ENCODE data around the gene GRK6.

GRK6 gene

DNA sequence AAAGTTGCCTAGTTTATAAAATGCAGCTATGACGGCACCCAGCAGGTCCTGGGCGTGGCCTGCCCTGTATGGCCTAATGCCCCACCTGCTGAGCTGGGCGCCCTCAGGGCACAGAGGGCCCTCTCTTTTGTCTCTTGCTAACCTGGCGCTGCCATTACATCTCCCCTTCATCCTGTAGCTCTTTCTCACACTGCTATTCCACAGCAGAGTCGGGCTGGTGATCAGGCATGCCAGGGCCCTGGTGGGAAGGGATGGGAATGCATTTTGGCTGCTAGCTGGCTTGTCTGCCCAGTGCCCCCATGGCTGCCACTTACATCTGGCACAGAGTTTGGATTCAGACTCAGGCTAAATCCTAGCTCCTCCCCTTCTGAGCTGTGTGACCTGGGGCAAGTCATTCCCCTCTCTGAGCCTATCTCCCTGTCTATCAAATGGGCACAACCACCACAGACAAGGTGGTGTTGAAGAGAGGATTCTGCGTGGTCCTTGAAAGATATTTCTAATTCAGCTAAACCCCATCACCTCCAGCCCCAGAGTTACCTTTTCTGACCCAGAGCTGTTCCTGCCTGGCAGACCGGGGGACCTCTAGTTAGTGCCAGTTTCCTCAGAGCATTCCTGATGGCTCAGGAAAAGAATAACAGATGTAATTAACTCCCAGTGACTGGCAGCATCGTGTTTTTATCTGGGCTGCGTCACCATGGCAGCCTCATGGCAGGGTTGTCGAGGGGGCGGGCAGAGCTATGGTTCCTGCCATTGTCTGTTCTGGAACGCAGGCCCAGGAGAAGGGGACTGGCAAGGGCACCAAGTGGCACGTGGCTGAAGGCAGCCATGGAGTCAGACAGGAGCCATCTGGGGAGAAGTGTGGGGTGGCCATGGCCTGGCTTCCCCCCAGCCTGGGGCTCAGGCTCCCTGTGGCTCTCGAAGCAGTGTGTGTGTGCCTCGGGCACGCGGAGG lies 26.5 kb downstream of the GRK6 start:
- DNase-seq (ENCODE audit: low read depth in 2 of 2): no peak

GRCh38 chr5:177453852-177454396 lies 27.4 kb downstream of the GRK6 start:
- DNase-seq (ENCODE audit: low read depth in 2 of 2): no peak

DNA sequence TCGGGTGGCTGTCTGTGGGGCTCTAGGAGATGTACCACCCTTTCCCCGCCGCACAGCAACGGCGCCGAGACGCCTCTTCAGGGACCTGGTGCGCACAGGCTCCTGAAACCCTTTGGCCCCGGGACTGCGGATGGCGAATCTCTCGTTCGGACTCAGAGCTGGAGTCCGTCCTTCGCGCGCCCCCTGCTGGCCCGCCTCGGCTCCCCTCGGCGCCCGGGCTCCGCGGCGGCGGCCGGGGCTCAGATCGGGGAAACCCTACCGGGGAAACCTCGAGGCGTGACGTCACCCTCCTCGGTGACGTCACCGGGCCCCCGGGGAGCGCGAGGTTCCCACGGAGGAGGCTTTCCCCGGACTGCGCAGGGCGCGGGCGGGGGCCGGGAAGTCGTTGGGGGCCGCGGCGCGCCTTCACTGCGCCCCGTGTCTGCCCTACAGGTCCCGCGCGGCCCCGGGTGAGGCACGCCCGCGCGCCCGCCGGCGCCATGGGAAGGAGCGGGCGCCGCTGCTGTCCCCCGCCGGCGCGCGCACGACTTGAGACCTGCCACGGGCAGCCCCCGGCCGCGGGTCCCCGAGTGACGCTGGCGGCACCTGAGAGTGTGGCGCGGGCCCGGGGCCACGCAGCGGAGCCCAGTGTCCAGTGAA lies 28.0 kb downstream of the GRK6 start:
- DNase-seq (ENCODE audit: low read depth in 2 of 2): peak; percentile 91 to 93

- DNase-seq (ENCODE audit: low read depth in 2 of 2): peak; percentile 89 to 90
These were observed 28.7 kb downstream of the GRK6 start for GRCh38 chr5:177455036-177455660.

- DNase-seq (ENCODE audit: low read depth in 2 of 2): peak; percentile 91 to 92
These were observed 29.4 kb downstream of the GRK6 start for GRCh38 chr5:177455661-177456590.

- DNase-seq (ENCODE audit: low read depth in 2 of 2): no peak
These were observed 30.1 kb downstream of the GRK6 start for GRCh38 chr5:177456591-177456964.

GRCh38 chr5:177456976-177457851 lies 30.7 kb downstream of the GRK6 start:
- DNase-seq (ENCODE audit: low read depth in 2 of 2): peak; percentile 64 to 69

DNA sequence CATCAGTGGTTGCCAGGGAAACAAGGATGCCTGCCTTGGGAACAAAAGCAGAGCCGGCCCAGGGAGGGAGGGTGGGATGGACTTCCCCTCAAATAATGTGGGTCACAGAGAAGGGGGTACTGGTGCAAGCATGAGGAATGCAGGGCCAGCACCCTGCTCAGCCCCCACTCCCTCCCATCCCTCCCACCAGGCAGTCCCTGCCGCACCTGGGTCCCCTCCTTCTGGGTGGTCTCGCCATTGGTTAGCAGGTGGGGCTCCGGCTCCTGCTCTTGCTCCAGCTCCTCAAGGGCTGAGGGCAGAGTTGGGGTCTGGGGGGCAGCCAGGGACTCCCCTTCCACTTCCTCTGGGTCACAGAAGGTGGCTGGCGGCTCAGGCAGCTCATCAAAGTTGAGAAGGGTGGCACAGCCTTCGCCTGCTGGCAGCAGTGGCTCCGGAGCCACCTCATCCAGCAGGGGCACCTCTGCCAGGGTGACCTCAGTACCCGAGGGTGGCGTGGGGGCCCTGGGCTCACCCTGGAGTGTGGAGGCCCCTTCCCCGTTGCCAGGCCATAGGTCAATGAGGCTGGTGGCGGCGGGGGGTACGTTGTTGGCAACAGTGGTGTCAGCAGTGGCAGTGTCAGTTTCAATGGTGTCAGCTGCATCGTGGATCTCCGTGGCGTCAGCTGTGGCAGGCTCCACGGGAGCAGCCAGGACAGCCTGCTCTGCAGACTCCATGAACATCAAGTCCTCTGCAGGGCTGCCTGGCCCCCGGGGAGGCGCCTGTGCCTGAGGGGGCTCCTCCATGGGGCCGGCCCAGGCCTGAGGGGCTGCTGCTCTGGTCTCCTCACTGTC lies 31.6 kb downstream of the GRK6 start:
- DNase-seq (ENCODE audit: low read depth in 2 of 2): no peak

DNA sequence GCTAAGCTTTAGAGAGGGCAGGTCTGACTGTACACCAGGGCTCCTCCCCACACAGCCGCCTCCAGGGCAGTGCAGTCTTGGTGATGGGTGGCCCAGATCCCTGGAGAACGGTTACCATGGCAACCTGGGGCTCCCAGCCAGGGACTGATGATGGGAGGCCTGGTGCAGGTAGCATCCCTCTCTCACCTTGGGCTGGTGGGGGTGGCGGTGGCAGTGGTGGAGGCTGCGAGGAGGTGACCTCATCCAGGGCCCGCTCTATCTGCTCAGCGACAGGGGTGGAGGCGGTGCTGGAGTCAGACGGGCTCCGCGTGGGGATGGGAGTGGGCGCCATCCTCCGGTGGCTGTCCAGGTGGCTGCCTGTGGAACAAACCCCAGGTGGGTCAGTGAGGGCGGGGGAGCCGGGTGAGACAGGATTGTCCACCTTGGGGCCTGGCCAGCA lies 32.5 kb downstream of the GRK6 start:
- no peak for DNase-seq (ENCODE audit: low read depth in 2 of 2)

DNA sequence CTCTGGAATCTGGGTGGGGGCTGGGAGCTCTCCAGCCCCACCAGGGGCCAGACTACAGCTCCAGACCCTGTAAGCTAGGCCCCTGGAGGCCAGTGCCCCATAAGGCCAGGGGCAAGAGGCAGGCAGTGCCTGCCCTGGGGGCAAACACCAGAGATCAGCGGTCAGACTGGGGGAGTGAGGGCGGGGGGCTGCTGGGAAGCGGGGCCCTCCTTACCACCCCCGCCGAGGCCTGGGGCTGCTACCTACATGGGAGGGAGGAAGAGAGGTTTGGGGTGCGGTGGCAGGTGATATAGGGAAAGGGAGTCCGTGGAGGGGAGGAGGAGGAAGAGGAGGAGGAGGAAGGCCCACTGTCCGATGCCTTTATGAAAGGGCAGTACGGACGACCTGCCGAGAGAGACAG lies 32.9 kb downstream of the GRK6 start:
- no peak for DNase-seq (ENCODE audit: low read depth in 2 of 2)

DNA sequence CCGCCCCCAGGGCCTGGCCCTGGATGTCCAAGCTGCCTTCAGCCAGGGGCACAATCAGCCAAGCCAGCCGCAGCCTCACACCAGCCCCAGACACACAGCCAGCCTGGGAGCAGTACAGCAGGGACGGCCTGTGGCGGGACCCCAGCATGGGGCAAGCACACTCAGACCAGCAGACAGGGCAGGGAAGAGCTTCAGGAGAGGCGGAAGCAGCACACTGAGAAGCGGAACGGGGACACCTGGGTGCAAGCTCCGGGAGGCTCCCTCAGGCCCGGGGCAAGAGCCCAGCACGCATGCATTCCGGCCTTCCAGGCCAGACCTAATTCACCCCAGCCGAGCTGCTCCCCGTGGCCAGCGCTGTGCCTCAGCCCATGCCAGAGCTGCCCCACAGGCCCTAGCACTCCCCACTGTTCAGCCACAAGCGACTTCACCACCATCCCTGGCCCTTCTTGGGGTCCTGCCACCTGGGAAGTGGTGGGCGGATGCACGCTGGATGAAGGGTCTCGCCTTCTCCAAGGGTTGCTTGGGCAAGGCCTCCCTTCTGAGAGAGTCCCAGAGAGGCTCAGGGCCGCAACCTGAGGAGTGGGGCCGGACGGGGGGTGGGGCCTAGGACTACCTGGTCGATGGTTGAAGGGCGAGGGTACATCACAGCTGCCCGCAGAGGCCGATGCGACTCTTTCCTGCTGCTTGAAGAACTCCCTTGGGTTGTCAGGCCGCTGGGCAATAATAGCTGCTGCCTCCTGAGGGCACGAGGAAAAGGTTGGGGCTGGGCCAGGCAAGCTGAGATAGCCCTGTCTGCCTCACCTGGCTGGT lies 33.5 kb downstream of the GRK6 start:
- no peak for DNase-seq (ENCODE audit: low read depth in 2 of 2)

DNA sequence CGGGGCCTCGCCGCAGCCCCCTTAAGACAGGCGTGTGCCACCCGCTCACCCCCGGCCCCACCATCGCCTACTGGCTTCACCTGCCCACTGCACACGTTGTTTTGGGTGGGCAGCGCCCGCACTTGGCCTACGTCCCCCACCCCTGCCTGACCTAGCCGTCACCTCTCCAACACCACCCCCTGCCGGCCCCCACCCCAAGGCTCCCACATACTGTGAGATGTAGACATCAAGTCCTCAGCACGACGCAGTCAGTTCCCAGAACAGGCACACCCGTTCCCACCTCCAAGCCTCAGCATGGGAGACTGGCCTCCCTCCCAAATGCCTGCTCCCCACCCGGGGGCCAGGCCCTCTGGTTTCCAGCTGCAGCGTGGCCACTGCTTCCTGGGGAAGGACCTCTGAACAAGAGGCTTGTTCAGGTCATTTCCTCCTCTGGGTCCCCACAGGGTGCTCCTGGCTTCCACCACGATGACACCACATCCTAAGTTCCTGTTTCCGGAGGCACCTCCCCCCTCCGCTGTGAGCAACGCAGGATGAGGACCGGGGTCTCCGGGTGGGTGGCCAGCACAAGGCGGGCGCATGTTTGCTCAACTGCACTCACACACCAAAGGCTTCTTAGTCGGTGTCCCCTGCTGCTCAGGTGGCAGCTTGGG lies 35.7 kb downstream of the GRK6 start:
- no peak for DNase-seq (ENCODE audit: low read depth in 2 of 2)

DNA sequence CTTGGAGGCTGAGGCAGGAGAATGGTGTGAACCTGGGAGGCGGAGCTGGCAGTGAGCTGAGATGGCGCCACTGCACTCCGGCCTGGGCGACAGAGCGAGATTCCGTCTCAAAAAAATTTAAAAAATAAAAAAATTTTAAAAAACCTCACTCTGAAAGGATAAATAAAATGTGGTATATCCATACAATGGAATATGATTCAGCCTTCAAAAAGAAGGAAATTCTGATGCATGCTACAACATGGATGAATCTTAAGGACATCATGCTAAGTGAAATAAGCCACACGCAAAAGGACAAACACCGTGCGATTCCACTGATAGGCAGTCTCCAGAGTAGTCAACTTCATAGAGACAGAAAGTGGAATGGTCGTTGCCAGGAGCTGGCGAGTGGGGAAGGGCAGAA lies 38.6 kb downstream of the GRK6 start:
- DNase-seq (ENCODE audit: low read depth in 2 of 2): no peak

GRCh38 chr5:177466861-177467260 lies 40.4 kb downstream of the GRK6 start:
- DNase-seq (ENCODE audit: low read depth in 2 of 2): no peak

DNA sequence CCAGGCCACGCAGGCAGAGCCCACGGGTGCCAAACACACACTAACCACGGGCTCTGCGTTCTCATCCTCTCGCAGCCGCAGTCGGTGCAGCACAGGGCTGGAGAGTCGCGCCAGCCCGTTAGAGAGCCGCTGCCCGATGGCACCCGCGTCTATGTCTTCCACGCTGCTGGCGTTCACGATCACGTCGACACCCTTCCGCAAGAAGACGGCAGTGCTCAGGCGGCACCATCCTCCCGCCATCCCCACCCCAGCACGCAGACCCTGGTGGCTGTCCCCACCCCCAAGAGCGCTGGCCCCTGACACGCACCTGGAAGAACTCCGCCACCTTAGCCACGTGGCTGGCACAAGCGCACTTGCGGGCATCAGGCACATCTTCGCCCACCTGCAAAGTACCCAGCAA lies 41.0 kb downstream of the GRK6 start:
- DNase-seq (ENCODE audit: low read depth in 2 of 2): no peak

GRCh38 chr5:177468329-177468684 lies 41.8 kb downstream of the GRK6 start:
- no peak for DNase-seq (ENCODE audit: low read depth in 2 of 2)

DNA sequence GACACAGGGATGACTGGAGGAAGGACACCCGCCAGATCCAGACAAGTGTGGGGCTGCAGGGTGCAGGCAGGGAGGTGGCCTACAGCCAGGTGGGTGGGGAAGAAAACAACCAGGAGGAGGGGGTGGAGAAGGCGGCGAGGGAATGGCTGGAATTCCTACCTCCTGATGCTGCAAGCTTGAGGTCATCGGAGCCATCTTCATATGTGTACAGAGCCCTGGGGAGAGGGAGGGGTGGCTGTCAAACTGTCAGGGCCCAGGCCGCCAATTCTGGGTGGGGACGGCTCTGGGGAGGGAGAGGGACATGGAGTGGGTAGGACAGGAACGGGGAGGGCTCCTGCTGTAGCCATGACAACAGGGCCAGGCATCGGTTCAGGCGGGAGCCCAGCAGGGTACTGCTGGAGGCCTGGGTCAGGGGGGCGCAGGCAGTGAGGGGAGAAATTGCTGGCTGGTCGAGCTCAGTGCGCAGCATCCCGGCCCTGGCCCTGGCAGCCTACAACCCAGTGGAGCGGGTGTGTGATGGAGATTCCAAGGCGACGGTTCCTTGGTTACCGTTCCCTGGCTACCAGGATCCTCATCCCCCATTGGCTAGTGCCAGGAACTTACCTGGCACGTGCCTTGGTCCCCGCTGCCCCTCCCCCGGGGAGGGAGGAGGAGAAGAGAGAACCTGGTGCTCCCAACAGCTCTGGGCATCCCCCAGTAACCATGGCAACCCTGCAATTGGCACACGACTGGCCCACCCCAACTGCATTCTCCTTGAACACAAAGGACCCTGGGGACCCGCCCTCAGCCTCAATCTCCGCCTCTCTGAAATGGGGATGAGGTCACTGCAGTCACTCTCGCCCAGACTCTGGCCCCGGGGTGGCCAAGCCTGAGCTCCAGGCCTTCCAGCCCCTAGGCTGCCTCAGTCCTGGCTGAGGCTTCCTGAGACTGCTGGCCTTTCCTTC lies 42.5 kb downstream of the GRK6 start:
- DNase-seq (ENCODE audit: low read depth in 2 of 2): no peak

All from stimulated activated CD8-positive, alpha-beta memory T cell treated with anti-CD3 and anti-CD28 coated beads, Interleukin-15, amount 100 ng/mL, for 48 hours (primary cell).